ENCODE data around the gene CDON.

CDON gene

DNA sequence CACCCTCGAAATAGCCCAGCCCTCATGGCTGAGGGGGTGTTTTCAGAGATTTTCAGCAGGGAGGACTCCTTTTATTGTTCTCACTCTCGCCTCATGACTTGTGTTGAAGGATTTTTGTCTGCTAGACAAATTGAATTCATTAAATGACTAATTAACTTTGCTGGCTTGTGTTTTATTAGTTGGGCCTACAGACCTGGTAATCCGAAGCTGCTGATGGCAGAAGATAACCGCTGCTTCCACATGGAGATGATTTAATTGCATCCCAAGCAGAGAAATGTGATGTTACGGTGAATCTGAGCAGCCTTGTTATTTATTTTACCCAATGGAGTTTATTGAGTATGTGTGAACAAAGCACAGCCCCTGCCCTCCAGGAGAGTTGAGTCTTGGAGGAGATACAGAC lies 40.5 kb upstream of the CDON start:
- Histone ChIP-seq H2AFZ (ENCODE audit: low read depth) (peak overlapping the region; percentile 46; the same call in 1 of the 2 replicates), H3K36me3 (ENCODE audit: insufficient read depth) (no peaks in the 10 kb centered on the region), H3K27ac (peak overlapping the region; percentile 65), H3K4me1 (ENCODE audit: low read depth, poor library complexity, severe bottlenecking) (peaks cover 55% of the 10 kb centered on the region), H3K4me2 (peak overlapping the region; percentile 72), H3K9ac (no peak overlapping the region), H4K20me1 (ENCODE audit: insufficient read depth) (no peaks in the 10 kb centered on the region), H3K4me3 (IDR thresholded peaks at IDR 0.05; ENCODE audit: insufficient read depth, low read depth, low read length) (no peak overlapping the region), H3K27me3 (ENCODE audit: insufficient read depth, low read depth) (no peaks in the 10 kb centered on the region), H3K79me2 (ENCODE audit: insufficient read depth, low read depth) (no peaks in the 10 kb centered on the region)
- TF ChIP-seq, protein P1, sequence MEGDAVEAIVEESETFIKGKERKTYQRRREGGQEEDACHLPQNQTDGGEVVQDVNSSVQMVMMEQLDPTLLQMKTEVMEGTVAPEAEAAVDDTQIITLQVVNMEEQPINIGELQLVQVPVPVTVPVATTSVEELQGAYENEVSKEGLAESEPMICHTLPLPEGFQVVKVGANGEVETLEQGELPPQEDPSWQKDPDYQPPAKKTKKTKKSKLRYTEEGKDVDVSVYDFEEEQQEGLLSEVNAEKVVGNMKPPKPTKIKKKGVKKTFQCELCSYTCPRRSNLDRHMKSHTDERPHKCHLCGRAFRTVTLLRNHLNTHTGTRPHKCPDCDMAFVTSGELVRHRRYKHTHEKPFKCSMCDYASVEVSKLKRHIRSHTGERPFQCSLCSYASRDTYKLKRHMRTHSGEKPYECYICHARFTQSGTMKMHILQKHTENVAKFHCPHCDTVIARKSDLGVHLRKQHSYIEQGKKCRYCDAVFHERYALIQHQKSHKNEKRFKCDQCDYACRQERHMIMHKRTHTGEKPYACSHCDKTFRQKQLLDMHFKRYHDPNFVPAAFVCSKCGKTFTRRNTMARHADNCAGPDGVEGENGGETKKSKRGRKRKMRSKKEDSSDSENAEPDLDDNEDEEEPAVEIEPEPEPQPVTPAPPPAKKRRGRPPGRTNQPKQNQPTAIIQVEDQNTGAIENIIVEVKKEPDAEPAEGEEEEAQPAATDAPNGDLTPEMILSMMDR (conservative IDR thresholded peaks at IDR 0.05; ENCODE audit: low read depth, low read length), result no peak

DNA sequence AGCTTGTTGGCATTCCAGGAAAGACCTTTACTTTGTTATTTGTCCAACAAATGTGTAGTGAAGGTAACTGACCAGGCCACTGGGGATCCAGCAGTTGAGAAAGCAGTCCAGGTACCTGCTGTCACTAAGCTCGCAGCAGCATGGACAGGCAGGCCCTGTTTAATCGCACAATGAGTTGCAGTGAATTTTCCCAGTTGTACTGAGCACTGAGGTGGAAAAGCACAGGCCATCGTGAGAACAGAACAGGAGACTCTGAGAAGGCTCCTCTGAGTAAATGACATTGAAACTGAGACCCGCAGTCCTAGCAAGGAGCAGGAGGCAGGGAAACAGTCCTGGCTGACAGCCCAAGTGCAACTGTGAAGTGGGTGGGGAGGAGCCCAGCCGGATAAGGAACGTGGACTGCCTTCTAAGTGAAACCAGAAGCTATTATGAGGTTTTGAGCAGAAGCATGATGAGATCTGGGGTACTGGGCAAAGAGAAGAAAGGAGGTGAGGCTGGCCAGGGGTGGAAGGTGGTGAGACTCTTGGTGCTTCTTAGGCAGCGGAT lies 39.8 kb upstream of the CDON start:
- peak overlapping the region; percentile 13; the same call in 1 of the 2 replicates for H3K9ac ChIP-seq
- H3K79me2 ChIP-seq (ENCODE audit: insufficient read depth, low read depth), result no peaks in the 10 kb centered on the region
- H3K4me2 ChIP-seq, result peak overlapping the region; percentile 72
- no peaks in the 10 kb centered on the region for H3K27me3 ChIP-seq (ENCODE audit: insufficient read depth, low read depth)
- peak overlapping the region; percentile 65 for H3K27ac ChIP-seq
- no peak overlapping the region for H3K4me3 ChIP-seq (IDR thresholded peaks at IDR 0.05; ENCODE audit: insufficient read depth, low read depth, low read length)
- peak overlapping the region; percentile 46; the same call in 1 of the 2 replicates for H2AFZ ChIP-seq (ENCODE audit: low read depth)
- H4K20me1 ChIP-seq (ENCODE audit: insufficient read depth), result no peaks in the 10 kb centered on the region
- H3K36me3 ChIP-seq (ENCODE audit: insufficient read depth), result no peaks in the 10 kb centered on the region
- peaks cover 55% of the 10 kb centered on the region for H3K4me1 ChIP-seq (ENCODE audit: low read depth, poor library complexity, severe bottlenecking)
- TF ChIP-seq, protein P1 (conservative IDR thresholded peaks at IDR 0.05; ENCODE audit: low read depth, low read length), result no peak

DNA sequence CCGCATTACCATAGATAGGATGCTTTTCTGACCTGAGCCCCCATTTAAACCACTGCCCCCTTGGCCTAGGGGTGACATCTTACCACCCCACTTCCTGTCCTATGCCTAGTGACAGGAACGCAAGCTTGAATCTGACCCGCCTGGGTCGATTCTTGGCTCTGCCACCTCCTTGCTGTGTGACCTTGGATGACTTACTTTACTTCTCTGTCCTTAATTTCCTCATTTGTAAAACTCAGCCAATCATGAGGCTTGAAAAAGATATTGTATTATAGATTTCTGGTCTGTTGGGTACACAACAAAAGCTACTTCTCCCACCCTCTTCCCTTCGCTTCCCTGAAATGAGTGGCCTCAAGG lies 39.2 kb upstream of the CDON start:
- Histone ChIP-seq H2AFZ (ENCODE audit: low read depth) (peak overlapping the region; percentile 46; the same call in 1 of the 2 replicates), H3K79me2 (ENCODE audit: insufficient read depth, low read depth) (no peaks in the 10 kb centered on the region), H3K27ac (peak overlapping the region; percentile 65), H3K27me3 (ENCODE audit: insufficient read depth, low read depth) (no peaks in the 10 kb centered on the region), H3K4me2 (peak overlapping the region; percentile 72; the same call in 1 of the 2 replicates), H3K36me3 (ENCODE audit: insufficient read depth) (no peaks in the 10 kb centered on the region), H3K9ac (peak overlapping the region; percentile 13; the same call in 1 of the 2 replicates), H3K4me1 (ENCODE audit: low read depth, poor library complexity, severe bottlenecking) (peaks cover 55% of the 10 kb centered on the region), H3K4me3 (IDR thresholded peaks at IDR 0.05; ENCODE audit: insufficient read depth, low read depth, low read length) (no peak overlapping the region), H4K20me1 (ENCODE audit: insufficient read depth) (no peaks in the 10 kb centered on the region)
- TF ChIP-seq, protein P1 (conservative IDR thresholded peaks at IDR 0.05; ENCODE audit: low read depth, low read length), result no peak

DNA sequence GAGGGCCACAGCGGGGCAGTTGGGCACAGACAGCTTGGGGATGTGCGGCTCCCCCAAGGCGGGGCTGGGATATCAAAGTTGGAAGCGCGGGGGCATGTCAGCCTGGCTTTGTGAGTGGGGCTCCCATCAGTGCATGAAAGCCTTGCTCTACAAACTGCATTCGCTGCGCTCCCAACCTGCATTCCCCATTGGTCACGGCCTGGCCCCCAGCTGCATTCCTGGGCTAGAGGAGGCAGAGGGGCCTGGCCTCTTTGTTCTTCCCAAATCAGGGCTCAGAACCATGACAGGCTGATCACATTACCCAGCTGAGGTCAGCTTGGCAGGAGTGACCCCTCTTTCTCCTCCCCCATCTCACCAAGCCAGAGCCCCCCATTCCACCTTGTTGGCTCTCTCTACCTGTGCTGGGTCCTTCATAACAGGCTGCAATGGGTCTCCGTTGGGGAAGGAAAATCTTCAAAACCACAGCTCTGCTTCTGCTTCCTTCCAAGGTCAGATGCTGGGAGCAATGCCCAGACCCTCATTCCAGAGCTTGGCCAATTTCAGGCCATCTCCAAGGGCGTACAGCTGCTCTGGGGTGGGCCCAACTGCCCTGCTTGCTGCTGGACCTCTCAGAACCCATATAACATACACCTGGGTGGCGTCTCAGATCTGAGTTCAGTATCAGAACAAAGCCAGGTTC lies 38.7 kb upstream of the CDON start:
- H3K9ac ChIP-seq, result no peak overlapping the region
- no peak overlapping the region for H2AFZ ChIP-seq (ENCODE audit: low read depth)
- no peak overlapping the region for H3K27ac ChIP-seq
- no peaks in the 10 kb centered on the region for H3K79me2 ChIP-seq (ENCODE audit: insufficient read depth, low read depth)
- H3K27me3 ChIP-seq (ENCODE audit: insufficient read depth, low read depth), result no peaks in the 10 kb centered on the region
- TF ChIP-seq, protein P1 (conservative IDR thresholded peaks at IDR 0.05; ENCODE audit: low read depth, low read length), result no peak
- no peak overlapping the region for H3K4me3 ChIP-seq (IDR thresholded peaks at IDR 0.05; ENCODE audit: insufficient read depth, low read depth, low read length)
- H3K4me2 ChIP-seq, result no peak overlapping the region
- peaks cover 55% of the 10 kb centered on the region for H3K4me1 ChIP-seq (ENCODE audit: low read depth, poor library complexity, severe bottlenecking)
- H4K20me1 ChIP-seq (ENCODE audit: insufficient read depth), result no peaks in the 10 kb centered on the region
- no peaks in the 10 kb centered on the region for H3K36me3 ChIP-seq (ENCODE audit: insufficient read depth)
